ENCODE measurements around the gene EEF2K.

EEF2K gene

GRCh38 chr16:22252317-22252716 lies 46.2 kb downstream of the EEF2K start:
- no peak for DNase-seq (ENCODE audit: low read depth)

GRCh38 chr16:22253272-22253671 lies 47.2 kb downstream of the EEF2K start:
- no peak for DNase-seq (ENCODE audit: low read depth)

GRCh38 chr16:22255335-22255734 lies 49.3 kb downstream of the EEF2K start:
- DNase-seq (ENCODE audit: low read depth) = no peak

GRCh38 chr16:22257440-22257839 lies 51.4 kb downstream of the EEF2K start:
- DNase-seq (ENCODE audit: low read depth) = no peak

GRCh38 chr16:22260490-22260889 lies 54.4 kb downstream of the EEF2K start:
- DNase-seq (ENCODE audit: low read depth) = no peak

- DNase-seq (ENCODE audit: low read depth) = no peak
These were observed 56.4 kb downstream of the EEF2K start for GRCh38 chr16:22262460-22262859.

GRCh38 chr16:22264786-22265185 lies 58.7 kb downstream of the EEF2K start:
- DNase-seq (ENCODE audit: low read depth) = no peak

GRCh38 chr16:22265351-22265750 lies 59.3 kb downstream of the EEF2K start:
- no peak for DNase-seq (ENCODE audit: low read depth)

- DNase-seq (ENCODE audit: low read depth) = no peak
These were observed 60.5 kb downstream of the EEF2K start for GRCh38 chr16:22266546-22266945.

GRCh38 chr16:22267764-22268163 lies 61.7 kb downstream of the EEF2K start:
- no peak for DNase-seq (ENCODE audit: low read depth)

- DNase-seq (ENCODE audit: low read depth) = no peak
These were observed 64.4 kb downstream of the EEF2K start for GRCh38 chr16:22270525-22270924.

- no peak for DNase-seq (ENCODE audit: low read depth)
These were observed 67.0 kb downstream of the EEF2K start for GRCh38 chr16:22272870-22273650.

- no peak for DNase-seq (ENCODE audit: low read depth)
These were observed 68.8 kb downstream of the EEF2K start for GRCh38 chr16:22274916-22275315.

- no peak for DNase-seq (ENCODE audit: low read depth)
These were observed 72.6 kb downstream of the EEF2K start for GRCh38 chr16:22278441-22279230.

GRCh38 chr16:22282254-22282892 lies 76.3 kb downstream of the EEF2K start:
- no peak for DNase-seq (ENCODE audit: low read depth)

GRCh38 chr16:22284637-22285036 lies 78.6 kb downstream of the EEF2K start:
- DNase-seq (ENCODE audit: low read depth) = no peak

- no peak for DNase-seq (ENCODE audit: low read depth)
These were observed 79.0 kb downstream of the EEF2K start for GRCh38 chr16:22285080-22285479.

GRCh38 chr16:22291020-22291419 lies 84.9 kb downstream of the EEF2K start:
- DNase-seq (ENCODE audit: low read depth) = no peak

- no peak for DNase-seq (ENCODE audit: low read depth)
These were observed 85.8 kb downstream of the EEF2K start for GRCh38 chr16:22291860-22292318.

GRCh38 chr16:22292320-22292719 lies 86.2 kb downstream of the EEF2K start:
- DNase-seq (ENCODE audit: low read depth) = no peak

GRCh38 chr16:22293137-22294106 lies 87.3 kb downstream of the EEF2K start:
- DNase-seq (ENCODE audit: low read depth) = no peak
